T follicular helper cell (primary cell): Measurements from ENCODE around the gene LRBA.
"Not testable (repeated sequence)": the region's sequence is repeated elsewhere in the genome, so short reads cannot be mapped to it uniquely, and the experiment has no call there.

Experiments used
- DNase-seq: peaks from one replicate; pipeline ENCODE4 v3.0.0-alpha.2; 2020; ENCODE audit warnings: low read depth

Gene LRBA

GRCh38 chr4:150567070-150567469 lies 448.0 kb downstream of the LRBA start:
- DNase-seq, result no peak

GRCh38 chr4:150564967-150565366 lies 450.1 kb downstream of the LRBA start:
- not testable (repeated sequence) for DNase-seq

GRCh38 chr4:150562751-150563150 lies 452.3 kb downstream of the LRBA start:
- no peak for DNase-seq

- no peak for DNase-seq
Measured at GRCh38 chr4:150562250-150562649, 452.8 kb downstream of the LRBA start.

- DNase-seq, result no peak
Measured at GRCh38 chr4:150561143-150561737, 453.8 kb downstream of the LRBA start.

GRCh38 chr4:150557811-150558210 lies 457.3 kb downstream of the LRBA start:
- not testable (repeated sequence) for DNase-seq

GRCh38 chr4:150547154-150547838 lies 467.8 kb downstream of the LRBA start:
- no peak for DNase-seq

GRCh38 chr4:150546286-150546685 lies 468.8 kb downstream of the LRBA start:
- no peak for DNase-seq

GRCh38 chr4:150543042-150543441 lies 472.0 kb downstream of the LRBA start:
- DNase-seq, result no peak

GRCh38 chr4:150541681-150542080 lies 473.4 kb downstream of the LRBA start:
- DNase-seq, result no peak

GRCh38 chr4:150540959-150541360 lies 474.1 kb downstream of the LRBA start:
- DNase-seq, result no peak

- no peak for DNase-seq
Measured at GRCh38 chr4:150540536-150540935, 474.5 kb downstream of the LRBA start.

GRCh38 chr4:150537911-150538310 lies 477.2 kb downstream of the LRBA start:
- DNase-seq, result not testable (repeated sequence)

- no peak for DNase-seq
Measured at GRCh38 chr4:150534818-150535217, 480.3 kb downstream of the LRBA start.

- no peak for DNase-seq
Measured at GRCh38 chr4:150533673-150534072, 481.4 kb downstream of the LRBA start.

- no peak for DNase-seq
Measured at GRCh38 chr4:150525321-150525868, 489.7 kb downstream of the LRBA start.

- no peak for DNase-seq
Measured at GRCh38 chr4:150518559-150518958, 496.5 kb downstream of the LRBA start.

GRCh38 chr4:150515135-150515534 lies 499.9 kb downstream of the LRBA start:
- no peak for DNase-seq

- DNase-seq, result no peak
Measured at GRCh38 chr4:150514709-150515108, 500.4 kb downstream of the LRBA start.

- no peak for DNase-seq
Measured at GRCh38 chr4:150510176-150510865, 504.8 kb downstream of the LRBA start.

- not testable (repeated sequence) for DNase-seq
Measured at GRCh38 chr4:150507656-150508055, 507.4 kb downstream of the LRBA start.

- no peak for DNase-seq
Measured at GRCh38 chr4:150501983-150502382, 513.1 kb downstream of the LRBA start.
